Cardiac septum (tissue), 1 donor: ENCODE results near the gene DNASE1L3. TPM values are rescaled to one million over a fixed set of nuclear protein-coding genes. Genes with fewer than 3 reads are reported as not detected.
"Not testable (repeated sequence)": the region's sequence is repeated elsewhere in the genome, so short reads cannot be mapped to it uniquely, and the experiment has no call there.

ENCODE experiments used
- DNase-seq: peaks from one replicate; pipeline ENCODE4 v3.0.0-alpha.2; 2020; ENCODE audit warnings: low spot score
- intact Hi-C: fragments of 100-400 bp; cut with DNase I; formaldehyde crosslinking; loops from one replicate; pipeline ENCODE4 v1.14.0; 2022
- total RNA-seq: library from RNA; stranded (reverse); fragmentation: NEBNext Ultra II Directional; extraction: Animal tissue kit (Norgen Biotek cat#: 25700); gene quantifications from one replicate; pipeline ENCODE4 v1.2.1, GENCODE V29; 2021
- donor health status: DM: no; HTN: no; CAD: no.

DNASE1L3 gene
- total RNA-seq, 1 donor from 2014 or later = 0.67 TPM

GRCh38 chr3:58205981-58206380, 4.8 kb downstream of the DNASE1L3 start:
- intact Hi-C loops = no loop called here

GRCh38 chr3:58204720-58205119, 6.1 kb downstream of the DNASE1L3 start:
- no peak for DNase-seq
- intact Hi-C loops = no loop called here

More at GRCh38 chr3:58205981-58206380, 4.8 kb downstream of the DNASE1L3 start:
- no peak for DNase-seq

- DNase-seq = no peak
- intact Hi-C loops = no loop called here
Observed at GRCh38 chr3:58203541-58203940, 7.2 kb downstream of the DNASE1L3 start.

- intact Hi-C loops = no loop called here
- DNase-seq = no peak
Observed at GRCh38 chr3:58202917-58203360, 7.8 kb downstream of the DNASE1L3 start.

- DNase-seq, intact Hi-C loops: not testable (repeated sequence)
Observed at GRCh38 chr3:58201451-58201850, 9.3 kb downstream of the DNASE1L3 start.

- no peak for DNase-seq
- intact Hi-C loops = no loop called here
Observed at GRCh38 chr3:58200846-58201355, 9.9 kb downstream of the DNASE1L3 start.

GRCh38 chr3:58200121-58200709, 10.6 kb downstream of the DNASE1L3 start:
- intact Hi-C loops = no loop called here
- DNase-seq = no peak

- no peak for DNase-seq
- intact Hi-C loops = no loop called here
Observed at GRCh38 chr3:58198804-58199203, 12.0 kb downstream of the DNASE1L3 start.

GRCh38 chr3:58198362-58198761, 12.4 kb downstream of the DNASE1L3 start:
- no peak for DNase-seq
- intact Hi-C loops = no loop called here

GRCh38 chr3:58197588-58197987, 13.2 kb downstream of the DNASE1L3 start:
- no peak for DNase-seq
- intact Hi-C loops = no loop called here

- DNase-seq = no peak
- intact Hi-C loops = no loop called here
Observed at GRCh38 chr3:58193682-58194407, 16.9 kb downstream of the DNASE1L3 start.

GRCh38 chr3:58192069-58192468, 18.7 kb downstream of the DNASE1L3 start:
- intact Hi-C loops = no loop called here
- DNase-seq = no peak

- DNase-seq = no peak
- intact Hi-C loops = no loop called here
Observed at GRCh38 chr3:58191361-58191991, 19.3 kb downstream of the DNASE1L3 start.

GRCh38 chr3:58190882-58191281, 19.9 kb downstream of the DNASE1L3 start:
- no peak for DNase-seq
- intact Hi-C loops = no loop called here

- no peak for DNase-seq
- intact Hi-C loops = no loop called here
Observed at GRCh38 chr3:58190291-58190690, 20.5 kb downstream of the DNASE1L3 start.

- intact Hi-C loops = loop anchor here (2.0 kb wide), 1 partner anchor 27 kb away; no protein-coding TSS in a partner anchor
- DNase-seq = no peak
Observed at GRCh38 chr3:58189691-58190090, 21.1 kb downstream of the DNASE1L3 start.

GRCh38 chr3:58188921-58189451, 21.8 kb downstream of the DNASE1L3 start:
- intact Hi-C loops = loop anchor here (2.0 kb wide), 1 partner anchor 28 kb away; no protein-coding TSS in a partner anchor
- no peak for DNase-seq

GRCh38 chr3:58188173-58188564, 22.6 kb downstream of the DNASE1L3 start:
- DNase-seq = no peak
- intact Hi-C loops = loop anchor here (2.0 kb wide), 1 partner anchor 29 kb away; no protein-coding TSS in a partner anchor

GRCh38 chr3:58184982-58185360, 25.8 kb downstream of the DNASE1L3 start:
- no peak for DNase-seq
- intact Hi-C loops = no loop called here

- intact Hi-C loops = no loop called here
- no peak for DNase-seq
Observed at GRCh38 chr3:58184309-58184981, 26.3 kb downstream of the DNASE1L3 start.
